Prostate gland (tissue), 2 donors: ENCODE measurements around the gene CNTN4. TPM values are rescaled to one million over a fixed set of nuclear protein-coding genes. Genes with fewer than 3 reads are reported as not detected.

Experiments
- DNase-seq: peaks from one replicate; pipeline ENCODE4 v3.0.0-alpha.2; 2019; ENCODE audit warnings: low spot score
- H3K27ac ChIP-seq, 2 donors: fragments of 200-600 bp; sonication (generic); 2 replicates each; pipeline ENCODE4 v1.5.1; 2017 to 2019
- H3K27me3 ChIP-seq: fragments of 200-600 bp; sonication (generic); replicated peaks from 2 replicates; pipeline ENCODE4 v1.5.1; 2019; ENCODE audit not compliant: insufficient read depth
- H3K36me3 ChIP-seq, 2 donors: fragments of 200-600 bp; sonication (generic); 1 replicate in 1 of 2; 2 replicates in 1 of 2; pipeline versions ENCODE4 v1.5.1 to v1.8.1; 2017 to 2019
- H3K4me1 ChIP-seq: fragments of 200-600 bp; sonication (generic); replicated peaks from 2 replicates; pipeline ENCODE4 v1.5.1; 2019
- H3K4me3 ChIP-seq, 2 donors: fragments of 200-600 bp; sonication (generic); 2 replicates each; pipeline ENCODE4 v1.5.1; 2017 to 2019
- H3K9me3 ChIP-seq: fragments of 200-600 bp; sonication (generic); 2 replicates; pipeline ENCODE4 v1.5.1; 2017
- POLR2A ChIP-seq: fragments of 450-650 bp; IDR thresholded peaks from one replicate; pipeline ENCODE4 v1.6.1; 2016; ENCODE audit warnings: antibody characterized with exemption, mild to moderate bottlenecking
- POLR2AphosphoS5 ChIP-seq: sonication (generic); formaldehyde crosslinking; IDR thresholded peaks from one replicate; pipeline ENCODE4 v1.6.1; 2017; ENCODE audit warnings: antibody characterized with exemption
- WGBS: methylation state at CpG from one replicate; pipeline ENCODE4 v1.1.5; 2018; 5-methylcytosine and 5-hydroxymethylcytosine counted together
- intact Hi-C: fragments of 100-400 bp; cut with DNase I; formaldehyde crosslinking; loops from one replicate; pipeline ENCODE4 v1.14.2; 2022
- total RNA-seq, 2 donors: library from RNA; depleted of rRNA; stranded (reverse); fragments of >200 nt; gene quantifications; one replicate each; pipeline ENCODE4 v1.1.0, GENCODE V29; 2016
- TF ChIP-seq, protein P1 (sequence below), 4 experiments: fragments of 200-600 bp in 2 of 4; fragments of 450-650 bp in 2 of 4; sonication (generic) in 2 of 4; IDR thresholded peaks; 1 replicate in 3 of 4; 2 replicates in 1 of 4; pipeline ENCODE4 v1.5.1; 2016 to 2019; ENCODE audit warnings: antibody characterized with exemption in 4 of 4, mild to moderate bottlenecking in 2 of 4, moderate library complexity in 2 of 4

CNTN4 gene
- total RNA-seq, 2 donors from 2014 or later, result 1.5 to 5.7 TPM

DNA sequence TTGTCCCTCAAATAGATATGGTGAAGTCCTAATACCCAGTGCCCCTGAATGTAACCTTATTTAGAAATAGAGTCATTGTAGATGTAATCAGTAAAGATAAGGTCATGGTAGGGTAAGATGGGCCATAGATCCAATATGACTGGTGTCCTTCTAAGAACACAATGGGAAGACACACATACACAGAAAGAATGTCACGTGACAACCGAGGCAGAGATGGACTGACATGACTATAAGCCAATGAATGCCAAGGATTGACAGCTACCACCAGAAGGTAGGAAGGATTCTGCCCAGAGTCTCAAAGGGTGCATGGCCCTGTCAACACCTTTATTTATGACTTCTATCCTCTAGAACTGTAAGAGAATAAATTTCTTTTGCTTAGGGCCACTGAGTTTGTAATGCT lies 780.4 kb downstream of the CNTN4 start:
- Histone ChIP-seq H3K4me3 (no peak overlapping the region), H3K9me3 (no peaks in the 10 kb centered on the region), H3K27ac (no peak overlapping the region), H3K4me1 (no peaks in the 10 kb centered on the region), H3K36me3 (no peaks in the 10 kb centered on the region), H3K27me3 (no peaks in the 10 kb centered on the region)
- TF ChIP-seq POLR2A, result no peak
- TF ChIP-seq POLR2AphosphoS5, result no peak
- TF ChIP-seq, protein P1, sequence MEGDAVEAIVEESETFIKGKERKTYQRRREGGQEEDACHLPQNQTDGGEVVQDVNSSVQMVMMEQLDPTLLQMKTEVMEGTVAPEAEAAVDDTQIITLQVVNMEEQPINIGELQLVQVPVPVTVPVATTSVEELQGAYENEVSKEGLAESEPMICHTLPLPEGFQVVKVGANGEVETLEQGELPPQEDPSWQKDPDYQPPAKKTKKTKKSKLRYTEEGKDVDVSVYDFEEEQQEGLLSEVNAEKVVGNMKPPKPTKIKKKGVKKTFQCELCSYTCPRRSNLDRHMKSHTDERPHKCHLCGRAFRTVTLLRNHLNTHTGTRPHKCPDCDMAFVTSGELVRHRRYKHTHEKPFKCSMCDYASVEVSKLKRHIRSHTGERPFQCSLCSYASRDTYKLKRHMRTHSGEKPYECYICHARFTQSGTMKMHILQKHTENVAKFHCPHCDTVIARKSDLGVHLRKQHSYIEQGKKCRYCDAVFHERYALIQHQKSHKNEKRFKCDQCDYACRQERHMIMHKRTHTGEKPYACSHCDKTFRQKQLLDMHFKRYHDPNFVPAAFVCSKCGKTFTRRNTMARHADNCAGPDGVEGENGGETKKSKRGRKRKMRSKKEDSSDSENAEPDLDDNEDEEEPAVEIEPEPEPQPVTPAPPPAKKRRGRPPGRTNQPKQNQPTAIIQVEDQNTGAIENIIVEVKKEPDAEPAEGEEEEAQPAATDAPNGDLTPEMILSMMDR (IDR thresholded peaks at IDR 0.05), result no peak
- DNase-seq, result no peak
- WGBS, result 100% methylated on average over 2 of the region's 2 CpGs
- intact Hi-C loops, result no loop called here

DNA sequence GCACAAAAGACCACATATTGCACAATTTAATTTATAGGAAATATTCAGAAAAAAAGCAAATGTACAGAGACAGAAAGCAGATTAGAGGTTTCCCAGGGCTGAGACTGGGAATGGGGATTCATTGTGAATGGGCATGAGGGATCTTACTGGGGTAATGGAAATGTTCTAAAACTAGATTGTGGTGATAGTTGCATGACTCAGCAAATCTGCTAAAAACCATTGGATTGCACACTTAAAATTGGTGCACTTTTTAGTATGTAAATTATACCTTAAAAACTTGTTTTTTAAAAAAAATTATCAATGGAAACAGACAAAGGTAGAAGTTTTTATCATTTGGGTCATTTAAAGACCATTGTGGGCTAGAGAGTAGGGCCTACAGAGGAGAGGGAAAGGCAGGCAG lies 780.9 kb downstream of the CNTN4 start:
- TF ChIP-seq POLR2A, result no peak
- TF ChIP-seq, protein P1 (IDR thresholded peaks at IDR 0.05), result no peak
- TF ChIP-seq POLR2AphosphoS5, result no peak
- Histone ChIP-seq H3K27ac (no peak overlapping the region), H3K9me3 (no peaks in the 10 kb centered on the region), H3K4me3 (no peak overlapping the region), H3K36me3 (no peaks in the 10 kb centered on the region), H3K27me3 (no peaks in the 10 kb centered on the region), H3K4me1 (no peaks in the 10 kb centered on the region)
- intact Hi-C loops, result no loop called here
- DNase-seq, result no peak

DNA sequence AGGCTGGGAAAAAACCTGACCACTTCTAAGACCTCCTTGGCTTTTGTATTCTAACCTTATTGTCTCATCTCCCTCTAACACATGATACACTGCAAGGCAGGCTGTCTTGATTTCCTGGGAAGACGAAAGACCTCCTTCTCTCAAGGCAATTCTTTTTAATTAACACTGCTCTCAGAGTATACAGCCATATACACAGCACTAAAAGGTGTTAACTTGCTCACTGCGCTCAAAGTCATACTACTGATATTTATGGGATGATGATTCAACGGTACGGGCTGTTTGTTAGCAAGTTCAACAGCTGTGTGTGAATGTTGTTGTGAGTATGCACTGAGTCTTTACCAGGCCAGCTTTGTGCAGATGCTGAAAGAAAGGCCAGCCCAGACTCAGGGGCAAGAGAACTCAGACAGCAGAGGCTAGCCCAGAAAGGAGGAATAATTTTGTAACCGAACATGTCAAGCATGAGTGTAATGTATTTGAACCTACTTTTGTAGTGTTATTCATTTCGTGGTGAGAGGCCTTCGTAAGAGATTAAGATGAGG lies 781.6 kb downstream of the CNTN4 start:
- WGBS, result 69% methylated on average over 7 of the region's 7 CpGs
- Histone ChIP-seq H3K4me3 (no peak overlapping the region), H3K36me3 (no peaks in the 10 kb centered on the region), H3K27ac (no peak overlapping the region), H3K27me3 (no peaks in the 10 kb centered on the region), H3K9me3 (no peaks in the 10 kb centered on the region), H3K4me1 (no peaks in the 10 kb centered on the region)
- intact Hi-C loops, result no loop called here
- DNase-seq, result no peak
- TF ChIP-seq POLR2AphosphoS5 (no peak), POLR2A (no peak)

DNA sequence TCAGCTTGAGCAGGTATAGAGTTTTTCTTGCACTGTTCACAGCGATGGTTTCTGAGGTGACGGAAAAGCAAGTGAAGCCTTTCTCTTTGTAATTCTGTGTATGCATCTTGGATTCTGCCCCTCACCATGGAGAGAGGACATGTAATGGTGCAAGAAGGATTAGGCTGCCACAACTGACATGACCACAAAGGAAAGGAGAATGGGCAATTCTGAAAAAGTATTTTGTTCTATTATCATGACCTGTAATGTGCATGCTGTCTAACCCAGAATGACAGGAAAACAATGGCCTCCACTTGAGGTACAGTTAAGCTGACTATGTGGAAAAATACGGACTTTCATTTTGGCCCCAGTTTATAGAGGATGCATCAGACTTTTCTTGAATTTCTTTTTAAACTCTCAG lies 784.6 kb downstream of the CNTN4 start:
- Histone ChIP-seq H3K4me1 (no peaks in the 10 kb centered on the region), H3K9me3 (no peaks in the 10 kb centered on the region), H3K4me3 (no peak overlapping the region), H3K36me3 (no peaks in the 10 kb centered on the region), H3K27me3 (no peaks in the 10 kb centered on the region), H3K27ac (no peak overlapping the region)
- intact Hi-C loops, result no loop called here
- no peak for TF ChIP-seq POLR2AphosphoS5
- TF ChIP-seq, protein P1 (IDR thresholded peaks at IDR 0.05), result no peak
- no peak for TF ChIP-seq POLR2A
- DNase-seq, result no peak
- 94% methylated on average over 3 of the region's 3 CpGs for WGBS

DNA sequence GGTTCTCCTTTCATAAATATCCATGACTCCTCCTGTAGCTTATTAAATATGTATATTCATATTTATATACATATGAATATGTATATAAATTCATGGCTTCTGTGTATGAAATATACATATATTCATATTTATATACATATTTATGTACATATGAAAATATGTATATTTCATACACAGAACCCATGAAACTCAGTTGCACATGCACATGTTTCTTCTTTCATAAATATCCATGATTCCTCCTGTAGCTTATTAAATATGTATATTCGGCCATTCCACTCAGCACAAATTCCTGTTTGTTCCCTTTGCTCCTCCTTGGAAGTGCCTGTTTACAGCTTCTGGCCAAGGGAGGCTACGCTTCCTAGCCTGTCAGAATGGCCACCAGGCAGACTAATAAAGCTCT lies 789.9 kb downstream of the CNTN4 start:
- DNase-seq, result no peak
- intact Hi-C loops, result no loop called here
- H3K27ac ChIP-seq, result no peak overlapping the region
- 84% methylated on average over 2 of the region's 2 CpGs for WGBS
- H3K4me3 ChIP-seq, result no peak overlapping the region
- no peaks in the 10 kb centered on the region for H3K9me3 ChIP-seq
- H3K36me3 ChIP-seq, result no peaks in the 10 kb centered on the region
- no peaks in the 10 kb centered on the region for H3K4me1 ChIP-seq
- TF ChIP-seq, protein P1 (IDR thresholded peaks at IDR 0.05), result no peak
- TF ChIP-seq POLR2A (no peak), POLR2AphosphoS5 (no peak)
- no peaks in the 10 kb centered on the region for H3K27me3 ChIP-seq
